Measurements from ENCODE around the gene VPS13D. TPM values are rescaled to one million over a fixed set of nuclear protein-coding genes. Genes with fewer than 3 reads are reported as not detected.

The VPS13D gene
- total RNA-seq, 1 donor = 37.5 TPM

- TF ChIP-seq CTCF (IDR thresholded peaks at IDR 0.05; ENCODE audit: insufficient read depth, low read length) = no peak
- DNase-seq (ENCODE audit: low read depth) = no peak
- H3K4me3 ChIP-seq (ENCODE audit: low read depth, low read length) = no peak overlapping the region
These were observed 322.5 kb downstream of the VPS13D start for GRCh38 chr1:12552111-12552888.

GRCh38 chr1:12552951-12553921 lies 323.4 kb downstream of the VPS13D start:
- TF ChIP-seq CTCF (IDR thresholded peaks at IDR 0.05; ENCODE audit: insufficient read depth, low read length) = no peak
- DNase-seq (ENCODE audit: low read depth) = no peak
- no peak overlapping the region for H3K4me3 ChIP-seq (ENCODE audit: low read depth, low read length)

- DNase-seq (ENCODE audit: low read depth) = no peak
- no peak overlapping the region for H3K4me3 ChIP-seq (ENCODE audit: low read depth, low read length)
- no peak for TF ChIP-seq CTCF (IDR thresholded peaks at IDR 0.05; ENCODE audit: insufficient read depth, low read length)
These were observed 324.1 kb downstream of the VPS13D start for GRCh38 chr1:12553963-12554362.

- no peak overlapping the region for H3K4me3 ChIP-seq (ENCODE audit: low read depth, low read length)
- no peak for TF ChIP-seq CTCF (IDR thresholded peaks at IDR 0.05; ENCODE audit: insufficient read depth, low read length)
- DNase-seq (ENCODE audit: low read depth) = no peak
These were observed 324.9 kb downstream of the VPS13D start for GRCh38 chr1:12554521-12555305.

GRCh38 chr1:12555411-12556367 lies 325.9 kb downstream of the VPS13D start:
- H3K4me3 ChIP-seq (ENCODE audit: low read depth, low read length) = no peak overlapping the region
- DNase-seq (ENCODE audit: low read depth) = no peak
- TF ChIP-seq CTCF (IDR thresholded peaks at IDR 0.05; ENCODE audit: insufficient read depth, low read length) = no peak
